GM21717 (cell line): ENCODE data around the gene TMEM61.
"Not testable (repeated sequence)": the region's sequence is repeated elsewhere in the genome, so short reads cannot be mapped to it uniquely, and the experiment has no call there.

Source experiments
- ATAC-seq: cut with Tn5 transposase; IDR thresholded peaks from one replicate; pipeline ENCODE4 v1.9.1; 2021; ENCODE audit warnings: mild to moderate bottlenecking, moderate library complexity; ENCODE audit not compliant: unreplicated experiment

Gene TMEM61

DNA sequence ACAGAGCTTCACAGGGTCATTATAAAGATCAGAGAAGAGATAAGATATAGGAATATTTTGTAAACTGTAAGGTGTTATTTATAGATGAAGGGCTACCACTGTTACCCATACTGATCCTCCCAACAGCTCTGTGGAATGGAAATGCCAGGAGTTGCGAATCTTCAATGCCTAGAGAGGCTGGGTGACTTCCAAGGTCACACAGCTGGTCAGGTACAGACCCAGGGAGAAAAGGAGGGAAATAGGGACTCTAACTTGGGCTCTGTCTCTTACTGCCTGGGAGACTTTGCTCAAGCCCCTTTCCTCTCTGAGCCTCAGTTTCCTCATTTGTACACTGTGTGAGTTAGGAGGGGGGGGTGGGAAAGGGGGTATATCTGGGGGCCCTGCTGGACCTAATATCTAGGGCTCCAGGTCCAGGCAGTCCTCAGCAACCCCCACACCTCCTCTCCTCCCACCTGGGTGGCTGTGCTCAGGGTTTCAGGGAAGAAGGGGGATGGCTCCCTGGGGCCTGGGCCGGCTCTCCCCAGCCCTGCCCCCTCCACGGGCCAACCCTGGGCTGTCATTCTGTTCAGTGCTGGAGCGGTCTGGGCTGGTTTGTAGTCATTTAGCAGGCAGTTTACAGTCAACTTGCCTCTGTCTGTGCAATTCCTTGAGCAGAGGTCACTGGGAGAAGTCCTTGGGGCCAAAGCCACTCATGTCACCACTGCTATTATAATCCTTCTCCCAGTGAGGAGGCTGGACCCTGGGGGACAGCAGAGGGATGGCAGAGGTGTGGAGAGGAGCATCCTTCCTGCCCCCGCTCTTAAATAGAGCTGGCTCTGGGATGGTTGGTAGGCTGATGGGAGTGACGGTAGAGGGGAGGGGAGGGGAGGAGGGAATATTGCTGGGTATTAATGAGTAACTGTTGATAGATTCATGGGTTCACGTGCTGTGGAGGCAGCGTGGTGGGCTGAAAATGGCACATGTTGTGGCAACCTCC, 20.0 kb downstream of the TMEM61 start:
- ATAC-seq: no peak

DNA sequence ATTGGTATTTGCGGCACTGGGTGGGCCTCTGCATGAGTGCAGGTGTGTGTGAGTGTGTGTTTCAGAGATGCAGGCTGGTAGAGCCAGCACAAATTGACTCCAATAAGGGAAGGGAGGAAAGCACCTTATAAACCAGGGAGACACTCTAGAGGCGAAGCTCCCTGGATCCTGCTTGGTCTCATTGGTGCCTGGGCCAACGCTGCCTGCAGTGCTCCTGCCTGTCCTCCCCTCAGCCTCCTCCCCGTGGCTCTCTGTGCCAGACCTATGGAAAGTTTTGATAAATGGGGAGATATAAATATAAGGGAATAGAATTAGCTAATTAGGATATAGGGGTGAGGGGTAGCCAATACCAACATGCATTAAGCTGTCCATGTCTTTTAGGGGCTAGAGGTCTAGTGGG, 20.9 kb downstream of the TMEM61 start:
- ATAC-seq: no peak

DNA sequence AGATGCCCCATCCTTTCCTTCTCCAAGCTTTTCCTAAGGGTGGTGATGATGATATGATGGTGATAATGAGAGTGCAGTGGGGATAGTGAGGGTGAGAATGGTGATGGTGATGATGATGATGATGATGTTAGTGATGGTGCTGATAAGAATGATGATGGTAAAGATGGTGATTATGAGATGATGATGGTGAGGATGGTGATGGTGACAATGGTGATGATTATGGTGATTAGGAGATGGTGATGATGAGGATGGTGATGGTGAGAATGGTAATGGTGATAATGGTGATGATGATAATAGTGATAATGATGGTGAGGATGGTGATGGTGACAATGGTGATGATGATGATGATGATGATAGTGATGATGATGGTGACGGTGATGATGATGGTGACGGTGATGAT, 22.3 kb downstream of the TMEM61 start:
- ATAC-seq: no peak

DNA sequence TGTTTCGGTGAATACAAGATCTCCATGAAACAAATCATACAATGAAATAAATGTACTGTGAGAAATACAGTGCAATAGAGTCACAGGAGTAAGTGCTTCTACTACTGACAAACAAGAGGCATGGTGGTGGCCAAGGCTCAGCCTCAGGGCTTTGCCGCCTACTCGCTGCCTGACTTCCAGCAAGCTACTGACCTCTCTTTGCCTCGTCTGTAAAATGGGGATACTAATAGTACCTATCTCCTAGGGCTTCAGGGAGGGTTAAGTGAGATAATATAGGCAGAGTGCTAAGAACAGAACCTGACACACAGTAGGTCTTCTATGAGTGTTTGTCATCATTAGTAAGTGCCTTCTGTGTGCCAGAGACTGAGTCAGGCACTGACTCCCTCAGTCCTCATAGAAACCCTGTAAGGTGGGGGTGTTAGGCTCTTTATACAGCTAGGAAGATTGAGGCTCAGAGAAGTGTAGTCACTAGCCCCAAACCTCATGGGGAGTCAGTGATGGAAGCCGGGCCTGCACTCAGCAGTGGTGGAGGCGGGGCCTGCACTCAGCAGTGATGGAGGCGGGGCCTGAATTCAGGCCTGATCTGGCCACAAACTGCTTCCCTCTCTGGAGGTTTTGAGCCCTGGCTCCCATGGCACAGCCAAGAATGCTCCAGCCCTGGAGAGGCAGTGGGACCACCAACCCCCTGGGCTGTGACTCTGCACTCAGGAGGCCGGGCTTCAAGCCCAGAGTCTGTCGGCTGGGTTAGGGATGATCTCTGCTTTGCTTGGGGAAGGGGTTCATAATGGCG, 25.1 kb downstream of the TMEM61 start:
- ATAC-seq: no peak

DNA sequence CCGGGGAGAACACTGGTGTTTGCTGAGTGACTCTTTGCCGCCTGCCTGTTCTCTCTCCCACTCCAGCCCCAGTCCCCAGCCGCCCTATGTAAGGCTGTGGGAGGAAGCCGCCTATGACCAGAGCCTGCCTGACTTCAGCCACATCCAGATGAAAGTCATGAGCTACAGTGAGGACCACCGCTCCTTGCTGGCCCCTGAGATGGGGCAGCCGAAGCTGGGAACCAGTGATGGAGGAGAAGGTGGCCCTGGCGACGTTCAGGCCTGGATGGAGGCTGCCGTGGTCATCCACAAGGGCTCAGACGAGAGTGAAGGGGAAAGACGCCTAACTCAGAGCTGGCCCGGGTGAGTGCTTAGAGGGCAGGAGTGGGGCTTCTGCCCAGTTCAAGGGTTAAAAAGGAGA, 26.5 kb downstream of the TMEM61 start:
- ATAC-seq: no peak

DNA sequence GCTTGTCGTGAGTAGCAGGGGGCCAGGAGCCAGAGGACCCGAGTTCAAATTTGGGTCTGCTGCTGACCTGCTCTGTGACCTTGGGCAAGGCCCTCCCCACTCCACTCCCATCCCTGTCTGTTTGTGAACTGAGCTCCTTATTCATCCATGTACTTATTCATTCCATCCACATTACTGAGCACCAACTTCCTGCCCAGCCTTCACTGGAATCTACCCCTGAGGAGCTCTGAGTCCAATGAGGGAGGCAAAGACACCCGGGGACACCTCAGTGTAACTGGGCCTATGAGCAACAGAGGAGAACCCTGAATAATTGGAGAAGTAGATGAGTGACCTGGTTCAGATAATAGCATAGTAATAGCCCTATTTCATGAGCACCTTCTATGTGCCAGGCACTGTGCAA, 27.2 kb downstream of the TMEM61 start:
- no peak for ATAC-seq

DNA sequence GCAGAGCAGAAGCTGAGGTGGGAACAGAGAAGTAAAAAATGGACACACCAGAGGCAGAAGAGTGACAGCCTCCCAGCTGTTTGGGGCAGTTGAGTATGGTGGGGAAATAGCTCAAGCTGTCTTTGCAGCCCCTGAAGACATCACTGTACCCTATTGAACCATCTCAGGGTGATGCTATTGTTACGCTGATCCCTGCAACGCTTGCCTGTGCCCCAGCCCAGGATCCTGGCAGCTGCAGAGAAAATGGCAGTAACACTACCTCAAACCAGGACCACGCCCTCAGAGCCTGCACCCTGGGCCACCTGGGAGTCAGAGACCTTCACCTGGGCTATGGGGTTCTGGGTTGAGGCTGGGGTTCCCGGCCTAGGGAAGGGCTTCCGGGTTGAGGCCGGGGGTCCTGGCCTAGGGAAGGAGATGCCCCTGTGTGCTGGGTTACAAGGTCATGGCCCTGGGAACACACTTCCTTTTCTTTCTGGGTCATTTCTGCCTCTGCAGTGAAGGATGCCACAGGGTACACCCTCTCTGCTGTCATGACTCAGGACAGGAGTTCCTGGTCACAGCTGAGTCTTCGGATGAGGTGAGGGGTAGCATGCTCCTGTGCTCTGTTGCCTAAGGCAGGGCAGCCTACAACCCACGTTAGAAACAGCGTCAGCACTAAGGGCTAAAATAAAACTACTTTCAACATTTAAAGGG, 29.9 kb downstream of the TMEM61 start:
- ATAC-seq: no peak

DNA sequence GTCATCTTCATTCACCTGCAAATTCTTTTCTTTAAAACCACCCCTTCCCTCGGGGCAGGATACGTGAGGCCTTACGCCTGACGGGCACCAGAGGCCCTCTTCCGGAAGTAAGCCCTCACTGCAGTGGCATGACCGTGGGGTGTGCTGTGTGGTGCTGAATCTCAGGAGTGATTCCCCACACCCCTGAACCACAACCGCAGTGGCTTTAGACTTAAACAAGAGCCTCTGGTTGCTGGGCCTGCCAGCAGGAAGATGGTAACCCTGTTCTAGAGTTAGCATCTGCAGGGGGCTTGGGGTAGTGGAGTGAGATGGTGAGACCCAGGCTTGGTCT, 30.4 kb downstream of the TMEM61 start:
- ATAC-seq: no peak

DNA sequence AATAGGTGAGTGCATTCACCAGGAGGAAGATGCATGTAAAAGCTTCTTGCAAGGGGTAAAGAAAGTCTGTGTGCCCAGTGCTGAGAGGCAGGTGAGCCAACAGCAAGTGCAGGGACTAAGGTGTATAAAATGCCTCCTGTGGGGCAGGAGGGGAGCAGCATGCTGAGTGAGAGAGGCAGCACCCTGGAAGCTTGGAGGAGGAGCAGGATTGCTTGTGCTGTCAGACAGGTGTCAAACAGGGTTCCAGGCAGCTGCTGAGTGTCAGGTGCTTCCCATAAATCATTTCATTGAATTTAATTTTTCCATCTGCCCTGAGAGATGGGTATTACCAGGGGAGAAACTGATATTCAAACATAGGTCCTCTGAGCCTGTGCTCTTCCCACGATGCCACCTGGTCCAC, 32.2 kb downstream of the TMEM61 start:
- no peak for ATAC-seq

DNA sequence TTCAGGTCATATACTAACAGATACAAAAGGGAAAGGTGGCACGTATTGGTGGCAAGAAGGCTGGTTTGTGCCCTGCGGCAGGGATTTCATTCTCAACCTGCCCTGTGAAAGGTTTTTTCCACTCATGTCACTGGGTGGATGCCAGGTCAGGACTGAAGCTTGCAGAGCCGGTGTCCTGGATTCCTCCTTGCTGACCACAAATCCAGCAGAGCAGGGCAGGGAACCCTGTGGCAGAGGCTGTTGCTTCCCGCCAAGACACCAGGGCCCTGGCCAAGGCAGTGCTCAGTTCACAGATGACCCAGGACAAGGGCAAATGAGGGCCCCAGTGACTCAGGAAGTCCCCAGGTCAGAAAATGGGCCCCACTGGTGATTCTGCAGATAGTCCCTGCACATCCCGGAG, 34.7 kb downstream of the TMEM61 start:
- ATAC-seq: no peak

DNA sequence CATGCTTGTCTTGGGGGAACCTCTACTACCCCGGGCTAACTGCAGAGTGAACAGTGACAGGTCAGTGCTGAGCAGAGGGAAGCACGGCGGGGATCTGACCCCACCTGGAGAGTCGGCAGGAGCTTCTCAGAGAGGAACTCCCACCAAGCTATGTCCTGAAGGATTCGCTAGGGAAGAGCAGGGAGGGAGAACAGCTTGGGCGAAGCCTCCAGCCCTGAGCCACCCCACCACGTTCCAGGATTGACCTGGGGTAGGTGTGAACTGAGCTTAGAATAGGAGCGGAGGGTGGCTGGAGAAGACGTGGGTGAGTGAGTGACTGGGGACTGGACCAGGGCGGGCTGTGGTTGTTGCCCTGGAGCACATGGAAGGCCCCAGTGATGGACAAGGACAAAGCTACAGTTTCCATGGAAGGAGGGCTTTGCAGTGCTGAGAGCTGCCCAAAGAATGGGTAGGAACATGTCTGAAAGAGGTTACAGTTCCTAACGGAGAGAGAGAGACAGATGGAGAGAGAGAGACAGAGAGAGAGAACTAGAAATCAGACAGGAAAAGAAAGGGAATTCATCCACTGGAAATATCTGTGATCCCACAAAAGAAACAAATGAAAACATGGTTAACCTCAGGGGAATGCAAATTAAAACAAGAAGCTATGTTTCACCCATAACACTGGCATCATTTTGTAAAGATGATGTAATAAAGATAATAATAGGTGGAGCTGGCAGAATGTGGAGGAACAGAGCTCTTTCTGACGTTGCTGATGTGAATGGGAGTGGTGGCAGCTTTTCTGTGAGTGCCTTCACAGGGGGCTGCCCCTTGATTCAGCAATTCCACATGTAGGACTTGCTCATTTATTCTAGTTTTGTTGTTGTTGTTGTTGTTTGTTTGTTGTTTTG, 35.5 kb downstream of the TMEM61 start:
- no peak for ATAC-seq

DNA sequence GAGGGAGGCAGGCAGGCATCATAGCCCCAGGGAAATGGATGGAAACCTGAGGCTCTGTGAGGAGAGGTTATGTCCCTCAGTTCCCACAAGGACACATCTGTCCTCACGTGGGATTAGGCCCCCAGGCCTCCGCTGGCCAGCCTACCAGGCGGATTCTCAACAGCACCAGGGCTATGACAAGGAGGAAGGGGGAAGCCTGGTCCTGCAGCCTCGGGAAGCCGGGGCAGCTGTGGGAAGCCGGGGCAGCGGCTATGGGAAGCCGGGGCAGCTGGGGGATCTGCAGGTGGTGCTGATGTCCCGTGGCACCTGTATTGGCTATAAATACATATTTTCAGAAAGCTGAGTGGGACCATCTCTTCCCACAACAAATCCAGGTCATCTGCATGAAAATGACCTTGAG, 38.0 kb downstream of the TMEM61 start:
- no peak for ATAC-seq

DNA sequence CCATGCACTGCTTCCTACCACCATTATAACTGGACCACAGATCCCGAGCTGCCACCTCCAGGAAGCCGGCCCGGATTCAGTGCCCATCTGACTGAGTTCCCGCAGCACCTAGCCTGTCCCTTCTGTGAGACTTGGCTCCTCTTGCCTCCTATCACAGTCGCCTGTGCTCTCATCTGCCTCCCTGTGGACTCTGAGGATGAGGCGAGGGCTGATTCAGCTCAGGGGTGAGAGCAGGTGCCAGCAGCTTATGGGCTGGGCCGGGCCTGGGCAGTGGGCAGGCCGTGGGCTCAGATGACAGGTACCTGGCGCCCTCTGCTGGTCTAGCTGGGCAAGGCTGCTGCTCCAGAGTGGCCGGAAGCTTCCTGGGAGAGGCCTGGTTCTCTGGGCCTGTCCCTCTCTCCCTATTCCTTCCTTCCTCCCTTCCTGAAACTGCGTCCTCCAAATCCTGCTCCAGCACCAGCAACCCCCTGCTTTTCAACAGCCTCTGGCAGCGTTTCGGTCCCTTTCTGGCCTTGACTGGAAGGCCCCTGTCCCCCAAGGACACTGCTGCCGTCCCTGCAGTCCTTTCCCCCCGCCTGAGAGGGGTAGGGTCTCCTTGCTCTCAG, 41.6 kb downstream of the TMEM61 start:
- peak; percentile 77 for ATAC-seq

DNA sequence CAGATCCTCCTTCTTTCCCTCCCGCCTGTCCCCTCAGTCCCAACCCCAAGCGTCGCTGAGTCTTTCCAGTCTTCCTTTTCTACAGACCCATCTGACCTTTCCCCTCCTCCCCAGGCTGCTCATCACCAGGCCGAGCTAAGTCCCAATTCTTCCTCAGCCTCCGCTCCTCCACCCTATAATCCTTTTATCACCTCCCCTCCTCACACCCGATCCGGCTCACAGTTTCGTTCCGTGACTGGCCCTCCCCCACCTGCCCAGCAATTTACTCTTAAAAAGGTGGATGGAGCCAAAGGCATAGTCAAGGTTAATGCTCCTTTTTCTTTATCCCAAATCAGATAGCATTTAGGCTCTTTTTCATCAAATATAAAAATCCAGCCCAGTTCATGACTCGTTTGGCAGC, 43.7 kb downstream of the TMEM61 start:
- ATAC-seq: not testable (repeated sequence)

DNA sequence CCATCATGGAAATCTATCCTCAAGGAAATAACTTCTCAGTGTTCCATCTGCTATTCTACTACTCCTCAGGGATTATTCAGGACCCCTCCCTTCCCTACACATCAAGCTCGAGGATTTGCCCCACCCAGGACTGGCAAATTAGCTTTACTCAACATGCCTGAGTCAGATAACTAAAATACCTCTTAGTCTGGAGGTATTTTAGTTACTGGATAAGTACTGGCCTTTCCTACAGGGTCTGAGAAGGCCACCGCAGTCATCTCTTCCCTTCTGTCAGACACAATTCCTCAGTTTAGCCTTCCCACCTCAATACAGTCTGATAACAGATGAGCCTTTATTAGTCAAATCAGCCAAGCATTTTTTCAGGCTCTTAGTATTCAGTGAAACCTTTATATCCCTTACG, 46.3 kb downstream of the TMEM61 start:
- not testable (repeated sequence) for ATAC-seq

DNA sequence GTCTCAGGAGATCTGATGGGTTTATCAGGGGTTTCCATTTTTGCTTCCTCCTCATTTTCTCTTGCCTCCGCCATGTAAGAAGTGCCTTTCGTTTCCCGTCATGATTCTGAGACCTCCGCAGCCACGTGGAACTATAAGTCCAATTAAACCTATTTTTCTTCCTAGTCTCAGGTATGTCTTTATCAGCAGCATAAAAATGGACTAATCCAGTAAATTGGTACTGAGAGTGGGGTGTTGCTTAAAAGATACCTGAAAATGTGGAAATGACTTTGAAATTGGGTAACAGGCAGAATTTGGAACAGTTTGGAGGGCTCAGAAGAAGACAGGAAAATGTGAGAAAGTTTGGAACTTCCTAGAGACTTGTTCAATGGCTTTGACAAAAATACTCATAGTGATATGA, 50.7 kb downstream of the TMEM61 start:
- not testable (repeated sequence) for ATAC-seq

DNA sequence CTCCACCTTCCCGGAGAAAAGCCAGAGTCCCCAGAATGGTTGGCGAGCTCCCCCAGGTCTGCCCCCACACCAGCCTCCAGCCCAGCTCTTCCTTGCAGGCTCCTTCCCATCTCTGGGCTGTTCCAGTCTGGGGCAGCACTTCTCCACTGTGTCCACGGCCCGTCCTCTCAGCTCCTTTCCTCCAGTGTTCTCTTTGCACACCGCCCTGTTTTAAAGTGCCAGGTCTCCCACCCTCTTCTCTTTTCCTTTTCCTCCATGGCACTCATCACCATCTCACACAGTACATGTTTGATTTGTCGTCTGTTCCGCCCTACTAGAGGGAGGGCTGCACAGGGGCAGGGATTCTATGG, 52.8 kb downstream of the TMEM61 start:
- no peak for ATAC-seq

DNA sequence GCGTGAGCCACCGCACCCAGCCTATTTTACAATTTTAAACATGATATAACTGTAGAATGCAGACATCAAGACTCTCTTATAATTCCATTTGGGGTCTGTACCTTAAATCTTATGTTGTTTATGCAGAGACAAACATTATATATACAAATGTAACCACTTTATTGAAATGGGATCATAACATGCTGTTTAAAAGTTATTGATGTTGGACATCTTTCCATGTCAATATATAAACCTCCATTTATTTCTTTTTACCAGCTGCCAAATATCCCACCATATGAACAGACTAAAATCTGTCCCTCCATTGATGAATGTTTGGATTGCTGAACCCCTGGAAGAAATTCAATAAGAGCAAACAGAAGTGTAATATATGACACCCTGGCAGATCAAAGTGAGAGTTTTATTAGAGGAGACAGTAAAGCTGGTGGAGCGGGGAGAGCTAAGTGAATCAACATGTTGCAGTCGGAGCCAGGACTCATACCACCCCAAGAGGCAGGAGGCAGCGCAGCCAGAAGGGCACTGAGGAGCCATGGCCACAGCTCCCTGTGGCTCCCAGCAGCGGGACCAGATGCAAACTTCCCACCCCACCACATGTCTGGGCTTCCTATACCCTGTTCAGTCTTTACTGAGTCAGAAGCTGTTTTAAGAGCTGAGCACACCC, 54.2 kb downstream of the TMEM61 start:
- no peak for ATAC-seq

DNA sequence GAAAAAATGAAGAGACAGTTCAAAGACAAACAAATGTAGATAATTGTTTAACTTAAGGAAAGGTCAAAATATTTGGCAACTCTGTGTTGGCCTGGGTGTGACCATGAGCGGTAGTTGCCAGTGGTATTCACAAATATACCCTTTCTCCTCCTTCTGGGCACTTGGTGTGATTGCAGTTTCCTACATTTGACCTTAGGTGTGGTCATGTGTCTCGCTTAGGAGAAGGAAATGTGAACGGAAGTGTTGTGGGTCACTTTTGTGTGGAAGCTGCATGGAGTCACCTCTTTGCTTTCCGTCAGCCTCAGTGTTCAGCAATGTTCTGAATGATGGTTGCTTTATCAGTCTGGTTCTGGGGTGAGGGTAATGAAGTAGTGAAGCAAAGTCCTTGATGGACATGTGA, 55.5 kb downstream of the TMEM61 start:
- ATAC-seq: no peak
